ENCODE results near the gene RPE.

- TF ChIP-seq ZNF280D (tag by site-specific recombination; IDR thresholded peaks at IDR 0.05), result no peak
- TF ChIP-seq REST (tag by site-specific recombination; IDR thresholded peaks at IDR 0.05), result no peak
- no peak for TF ChIP-seq ZNF660 (tag by site-specific recombination; IDR thresholded peaks at IDR 0.05)
- no peak for TF ChIP-seq ZBTB49 (tag by site-specific recombination; IDR thresholded peaks at IDR 0.05; ENCODE audit: low read depth)
- no peak for TF ChIP-seq ZBTB21 (tag by site-specific recombination; IDR thresholded peaks at IDR 0.05)
Measured at GRCh38 chr2:209965723-209966122, 36.7 kb upstream of the RPE start.
